HG02885 (cell line): ENCODE data around the gene ATG10.
"Not testable (repeated sequence)": the region's sequence is repeated elsewhere in the genome, so short reads cannot be mapped to it uniquely, and the experiment has no call there.

Source experiments
- ATAC-seq: cut with Tn5 transposase; IDR thresholded peaks from one replicate; pipeline ENCODE4 v1.9.1; 2021; ENCODE audit warnings: mild to moderate bottlenecking; ENCODE audit not compliant: unreplicated experiment, poor library complexity

Gene ATG10

DNA sequence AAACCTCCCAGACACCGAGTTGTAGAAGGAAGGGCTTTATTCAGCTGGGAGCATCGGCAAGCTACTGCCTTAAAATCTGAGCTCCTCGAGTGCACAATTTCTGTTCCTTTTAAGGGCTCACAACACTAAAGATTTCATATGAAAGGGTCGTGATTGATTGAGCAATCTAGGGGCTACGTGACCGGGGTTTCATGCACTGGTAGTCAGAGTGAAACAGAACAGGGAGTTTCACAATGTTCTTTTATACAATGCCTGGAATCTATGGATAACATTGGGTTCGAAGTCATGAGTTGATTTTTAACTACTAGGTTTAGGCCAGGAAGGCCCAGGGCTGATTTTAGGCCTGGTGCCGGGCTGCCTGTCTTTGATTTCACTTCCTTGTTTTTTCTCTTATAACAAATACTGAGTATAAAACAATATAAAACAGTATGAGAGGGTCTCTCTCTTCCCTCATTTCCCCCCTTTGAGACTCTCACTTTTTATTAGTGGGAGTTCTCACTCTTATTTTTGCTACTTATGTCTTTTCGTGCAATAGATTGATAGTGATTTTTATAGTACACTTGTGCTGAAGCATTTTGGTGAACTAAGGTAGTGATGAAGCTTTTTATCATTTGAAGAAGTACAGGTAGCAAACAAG lies 295.6 kb downstream of the ATG10 start:
- ATAC-seq: not testable (repeated sequence)

DNA sequence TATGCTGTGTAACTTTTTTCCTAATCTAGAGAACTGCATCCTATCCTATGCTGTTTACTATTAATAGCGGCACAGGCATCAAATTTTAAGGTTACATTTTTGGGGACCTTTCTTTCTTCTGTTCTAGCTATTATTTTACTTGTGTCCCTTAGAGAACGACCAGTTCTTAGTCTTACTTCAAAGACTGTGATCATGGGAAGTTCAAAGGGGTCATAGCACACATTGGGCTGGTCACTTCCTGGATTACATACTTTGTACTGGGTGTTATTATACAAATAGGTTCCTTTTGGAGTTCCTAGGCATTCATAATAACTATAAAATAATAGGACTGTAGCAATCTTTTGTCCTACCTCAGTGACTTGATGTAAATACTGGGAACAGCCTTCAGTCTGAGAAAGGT lies 297.5 kb downstream of the ATG10 start:
- ATAC-seq: not testable (repeated sequence)

DNA sequence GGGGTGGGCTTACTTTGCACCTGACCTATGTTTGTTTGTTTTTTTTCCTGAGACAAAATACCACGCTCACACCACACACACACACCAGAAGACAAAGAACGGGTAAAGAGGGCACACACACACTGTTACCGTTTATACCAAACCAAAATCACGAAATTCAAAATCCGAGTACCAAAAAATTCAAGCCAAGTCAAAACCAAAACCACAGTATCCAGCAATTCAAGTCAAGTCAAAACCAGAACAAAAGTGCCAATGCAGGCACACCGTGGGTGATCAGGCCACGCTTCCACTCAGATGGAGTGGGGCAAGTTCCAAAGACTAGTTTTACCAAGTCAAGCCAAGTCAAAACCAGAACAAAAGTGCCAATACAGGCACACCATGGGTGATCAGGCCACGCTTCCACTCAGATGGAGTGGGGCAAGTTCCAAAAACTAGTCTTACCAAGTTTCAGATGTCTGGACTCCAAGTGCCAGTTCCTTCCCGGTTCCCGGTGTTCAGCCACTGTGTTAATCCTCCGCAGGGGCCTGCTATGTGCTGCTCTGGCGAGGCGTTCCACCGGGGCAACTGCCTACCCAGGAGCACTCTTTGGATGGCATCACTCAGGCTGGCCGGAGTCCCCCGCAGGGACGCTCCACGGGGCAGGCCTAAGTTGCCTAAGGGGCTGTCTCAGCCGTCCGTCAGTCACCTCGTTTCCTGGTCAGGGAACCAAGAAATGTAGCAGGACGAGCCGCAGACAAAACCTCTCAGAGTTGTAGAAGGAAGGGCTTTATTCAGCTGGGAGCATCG lies 300.9 kb downstream of the ATG10 start:
- ATAC-seq: not testable (repeated sequence)

DNA sequence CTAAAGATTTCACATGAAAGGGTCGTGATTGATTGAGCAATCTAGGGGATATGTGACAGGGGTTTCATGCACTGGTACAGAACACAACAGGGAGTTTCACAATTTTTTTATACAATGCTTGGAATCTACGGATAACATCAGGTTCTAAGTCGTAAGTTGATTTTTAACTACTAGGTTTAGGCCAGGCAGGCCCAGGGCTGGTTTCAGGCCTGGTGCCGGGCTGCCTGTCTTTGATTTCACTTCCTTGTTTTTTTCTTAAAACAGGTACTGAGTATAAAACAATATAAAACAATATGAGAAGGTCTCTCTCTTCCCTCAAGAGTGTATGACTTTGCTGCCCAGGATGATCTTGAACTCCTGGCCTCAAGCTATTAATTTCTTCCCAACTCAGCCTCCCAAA lies 301.6 kb downstream of the ATG10 start:
- ATAC-seq: not testable (repeated sequence)

DNA sequence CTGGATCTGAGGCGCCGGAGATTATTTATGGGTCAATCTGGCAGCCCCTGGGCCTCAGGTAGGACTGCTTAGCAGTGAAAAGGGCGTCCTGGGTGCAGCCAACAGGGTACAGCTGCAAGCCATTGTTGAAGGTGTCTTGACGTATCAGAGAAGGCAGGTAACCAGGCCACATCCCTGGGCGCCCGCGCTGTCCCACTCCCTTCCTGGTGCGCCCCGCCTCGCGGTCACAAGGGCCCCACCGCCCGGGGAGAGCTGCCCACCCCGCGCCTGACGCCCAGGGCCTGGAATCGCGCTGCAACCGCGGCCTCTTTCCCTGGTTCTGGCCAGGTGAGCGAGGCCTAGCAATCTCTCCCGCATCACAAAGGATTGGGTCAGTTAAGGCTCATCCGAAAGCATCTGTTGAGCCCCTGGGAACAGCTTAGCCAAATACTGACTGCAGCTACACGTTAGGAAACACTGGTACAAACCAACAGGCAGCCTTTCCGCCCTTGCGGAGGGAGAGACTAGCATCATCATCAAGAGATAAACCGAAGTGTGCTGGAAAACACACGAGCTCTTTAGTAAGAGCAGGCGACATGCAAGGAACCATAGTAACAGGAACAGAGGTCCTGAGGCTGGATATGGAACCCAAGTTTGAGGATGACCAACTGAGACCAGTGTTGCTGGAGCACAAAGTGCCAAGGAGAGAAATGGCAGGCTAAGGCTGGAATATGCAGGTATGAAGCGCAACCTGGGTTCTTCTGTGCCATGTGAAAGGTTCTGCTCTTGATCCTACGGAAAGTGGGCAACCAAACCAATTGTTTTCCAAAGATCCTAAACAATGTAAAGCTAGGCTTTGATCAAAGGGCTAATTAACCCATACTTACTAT lies 302.8 kb downstream of the ATG10 start:
- no peak for ATAC-seq

DNA sequence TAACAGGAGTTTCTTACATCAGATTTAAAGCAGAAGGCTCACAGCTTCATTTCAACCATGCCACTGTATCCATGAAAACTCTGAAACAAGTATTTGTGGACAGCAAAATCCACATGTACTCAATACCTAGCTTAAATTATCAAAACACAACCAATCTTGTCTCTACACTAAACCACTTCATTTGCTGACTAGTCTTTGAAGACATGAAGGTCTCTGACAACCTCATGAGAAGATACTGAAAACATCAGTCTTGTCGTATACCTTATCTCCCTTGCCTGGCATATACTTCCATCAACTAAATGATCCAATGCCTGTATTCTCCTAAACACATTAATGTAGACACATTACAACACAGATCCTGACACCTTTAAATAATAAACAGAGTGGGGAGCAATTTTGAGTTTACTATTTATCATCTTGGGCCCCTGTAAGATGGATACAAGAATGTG lies 303.4 kb downstream of the ATG10 start:
- no peak for ATAC-seq

DNA sequence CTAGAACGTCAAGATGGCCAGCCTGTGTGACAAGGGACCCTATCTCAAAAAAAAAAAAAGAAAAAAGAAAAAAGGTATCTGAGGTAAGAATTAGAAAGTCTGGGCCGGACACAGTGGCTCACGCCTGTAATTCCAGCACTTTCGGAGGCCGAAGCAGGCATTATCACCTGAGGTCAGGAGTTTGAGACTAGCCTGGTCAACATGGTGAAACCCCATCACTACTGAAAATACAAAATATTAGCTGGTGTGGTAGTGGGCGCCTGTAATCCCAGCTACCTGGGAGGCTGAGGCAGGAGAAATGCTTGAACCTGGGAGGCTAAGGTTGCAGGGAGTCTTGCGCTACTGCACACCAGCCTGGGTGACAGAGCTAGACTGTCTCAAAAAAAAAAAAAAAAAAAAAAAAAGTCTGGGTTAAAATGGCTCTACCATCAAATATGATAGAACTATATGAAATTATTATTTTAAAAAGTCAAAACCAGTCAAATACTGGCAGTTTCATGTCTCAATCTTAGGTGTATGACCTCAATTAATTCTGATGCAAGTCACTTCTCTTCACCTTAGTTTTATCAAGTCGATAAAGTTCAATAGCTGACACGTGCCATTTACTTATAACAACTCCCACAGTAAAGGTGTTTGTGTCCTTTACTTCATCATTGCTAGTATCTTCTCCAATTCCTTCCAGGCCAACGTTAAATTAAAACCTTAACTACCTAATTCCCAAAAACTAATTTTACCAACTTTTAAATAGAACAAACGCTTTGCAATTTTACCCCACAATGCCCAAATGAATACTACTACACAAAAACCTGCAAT lies 305.2 kb downstream of the ATG10 start:
- no peak for ATAC-seq

DNA sequence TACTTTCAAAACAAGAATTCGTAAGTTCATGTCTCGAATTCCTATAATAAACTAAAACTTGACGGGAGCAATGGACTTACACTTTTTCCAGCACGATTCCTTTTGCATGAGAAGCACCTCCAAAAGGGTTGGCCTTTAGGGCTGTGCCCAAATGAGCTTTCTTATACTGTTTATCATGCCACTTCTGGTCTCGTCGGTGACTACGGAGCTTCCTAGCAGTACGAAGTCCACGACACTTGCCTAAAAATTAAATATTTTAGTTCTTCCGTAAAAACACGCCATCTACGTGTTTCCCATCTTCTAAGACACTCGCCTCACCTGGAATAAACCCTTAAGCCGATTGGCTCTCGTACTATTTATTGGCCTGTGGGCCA lies 305.8 kb downstream of the ATG10 start:
- no peak for ATAC-seq

DNA sequence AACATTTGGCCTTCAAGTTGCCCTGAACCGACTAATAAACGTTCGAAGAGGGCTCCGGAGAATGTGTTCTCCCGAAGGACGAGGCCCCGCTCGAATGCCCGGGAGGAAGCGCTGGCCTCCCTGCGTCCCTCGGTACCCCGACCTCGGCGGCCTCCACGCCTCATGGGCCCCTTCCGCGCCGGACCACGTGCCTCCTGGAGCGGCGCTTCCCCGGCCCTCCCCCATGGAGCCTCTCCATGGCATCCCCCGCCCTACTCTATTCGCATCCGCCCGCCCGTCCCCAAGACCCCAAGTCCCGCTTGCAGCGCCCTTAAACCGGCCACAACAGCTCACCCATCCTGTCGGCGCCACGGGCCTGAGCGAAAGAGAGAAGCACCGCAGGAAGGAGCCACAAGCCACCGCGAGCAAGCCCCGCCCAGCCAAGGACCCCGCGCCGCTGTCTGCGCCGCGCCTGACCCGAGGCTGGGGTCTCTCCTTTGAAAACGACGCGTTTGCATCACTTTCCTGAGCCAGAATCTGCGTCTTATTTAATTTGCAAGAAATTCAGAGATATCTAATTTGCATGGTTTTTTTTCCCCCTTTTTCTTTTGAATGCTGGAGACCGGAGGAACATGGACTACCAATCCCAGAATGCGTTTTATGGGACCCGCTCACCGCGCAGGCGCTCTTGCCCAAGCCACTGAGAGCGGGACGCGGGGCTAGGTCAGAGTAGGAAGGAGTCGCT lies 306.3 kb downstream of the ATG10 start, which contains the start of gene RPS23:
RPS23 (minus strand) TSS at position 368 of the 724 bp plus-strand sequence; CDS start at position 337, 31 bp downstream.
- ATAC-seq: peak; percentile 92

DNA sequence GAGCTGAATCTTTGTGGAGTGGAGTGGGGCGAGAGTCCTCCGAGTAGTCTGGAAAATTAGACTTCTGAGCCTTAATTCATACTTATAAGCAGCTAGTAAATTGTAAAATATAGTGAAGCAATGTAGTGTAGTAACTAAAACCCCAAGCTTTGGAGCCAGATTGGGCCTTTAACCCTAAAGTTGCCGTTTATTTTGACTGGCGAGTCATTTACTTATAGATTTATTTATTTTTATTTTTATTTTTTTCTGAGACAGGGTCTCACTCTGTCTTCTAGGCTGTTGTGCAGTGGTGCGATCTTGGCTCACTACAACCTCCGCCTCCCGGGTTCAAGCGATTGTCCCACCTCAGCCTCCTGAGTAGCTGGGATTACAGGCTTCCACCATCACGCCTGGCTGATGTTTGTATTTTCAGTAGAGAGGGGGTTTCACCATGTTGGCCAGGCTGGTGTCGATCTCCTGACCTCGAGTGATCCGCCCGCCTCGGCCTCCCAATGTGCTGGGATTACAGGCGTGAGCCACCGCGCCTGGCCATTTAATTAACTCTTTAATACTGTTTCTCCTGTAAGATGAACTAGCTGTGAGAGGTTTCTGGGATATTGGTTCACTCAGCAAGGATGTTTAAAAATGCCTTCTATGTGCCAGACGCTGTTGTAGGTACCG lies 307.0 kb downstream of the ATG10 start:
- no peak for ATAC-seq

DNA sequence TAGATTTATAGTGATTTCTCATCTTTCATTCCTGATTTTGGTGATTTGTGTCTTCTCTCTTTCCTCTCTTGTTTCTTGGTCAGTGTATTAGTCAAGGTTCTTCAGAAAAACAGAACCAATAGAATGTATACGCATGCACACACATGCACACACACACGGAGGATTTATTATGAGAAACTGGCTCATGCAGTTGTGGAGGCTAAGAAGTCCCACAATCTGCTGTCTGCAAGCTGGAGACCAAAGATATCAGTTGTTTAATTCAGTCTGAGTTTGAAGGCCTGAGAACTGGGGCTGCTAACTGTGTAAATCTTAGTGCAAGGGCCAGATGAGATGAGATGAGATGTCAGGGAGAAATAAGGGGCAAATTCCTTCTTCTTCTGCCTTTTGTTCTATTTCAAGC lies 312.1 kb downstream of the ATG10 start:
- no peak for ATAC-seq

DNA sequence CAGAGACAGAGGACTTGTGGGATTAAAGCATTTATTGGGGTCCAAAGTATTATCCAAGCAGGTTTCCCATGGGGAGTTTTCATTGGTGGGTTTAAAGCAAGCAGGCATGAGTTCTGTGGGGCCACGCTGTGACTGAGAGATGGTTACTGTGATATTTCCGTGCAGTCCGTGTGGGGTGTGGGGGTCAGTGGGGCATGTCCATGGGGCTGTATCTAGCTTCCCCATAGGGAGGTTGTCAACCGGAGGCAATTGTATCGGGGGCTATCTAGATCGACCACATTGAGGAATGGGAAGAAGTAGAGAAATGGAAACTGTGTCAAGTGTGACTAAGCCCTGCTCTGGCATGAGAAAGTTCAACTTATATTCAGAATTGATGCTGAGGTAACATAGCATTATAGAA lies 313.4 kb downstream of the ATG10 start:
- ATAC-seq: no peak

DNA sequence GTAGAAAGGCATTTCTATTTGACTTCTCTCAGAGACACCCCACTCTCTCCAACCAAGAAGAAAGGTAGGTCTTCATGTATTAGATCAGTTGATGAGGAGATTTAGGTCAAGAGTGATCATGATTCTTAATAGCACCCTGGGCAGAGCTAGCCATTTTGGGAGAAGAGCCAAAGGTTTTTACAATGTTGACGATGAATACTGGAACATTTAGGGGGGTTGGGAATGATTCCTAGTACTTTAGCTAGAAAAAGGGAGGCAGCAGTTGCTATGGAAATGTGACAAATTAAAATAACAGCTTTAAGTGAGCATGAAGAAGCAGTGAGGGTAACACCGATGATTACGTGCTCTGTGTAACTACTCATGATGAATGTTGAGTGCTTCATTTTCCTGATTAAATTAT lies 315.8 kb downstream of the ATG10 start:
- no peak for ATAC-seq

DNA sequence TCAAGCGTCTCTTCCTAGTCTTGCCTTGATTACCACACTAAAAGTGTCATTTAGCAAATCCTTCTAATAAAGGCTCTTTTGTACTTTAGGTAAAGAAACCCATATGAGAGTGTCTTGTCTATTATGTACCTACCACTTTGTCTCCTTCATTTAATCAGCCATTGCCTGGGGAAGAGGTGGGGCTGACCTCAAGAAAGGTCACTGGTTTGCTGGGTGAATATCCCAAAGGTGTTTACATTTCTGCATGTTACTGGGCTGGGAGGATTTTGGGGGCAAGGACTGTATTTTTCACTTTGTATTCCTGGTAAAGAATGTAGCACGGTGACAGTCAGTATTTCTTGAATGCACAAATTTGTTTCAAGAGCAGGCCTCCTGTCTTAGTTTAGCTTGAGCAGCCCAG lies 318.2 kb downstream of the ATG10 start:
- ATAC-seq: no peak

DNA sequence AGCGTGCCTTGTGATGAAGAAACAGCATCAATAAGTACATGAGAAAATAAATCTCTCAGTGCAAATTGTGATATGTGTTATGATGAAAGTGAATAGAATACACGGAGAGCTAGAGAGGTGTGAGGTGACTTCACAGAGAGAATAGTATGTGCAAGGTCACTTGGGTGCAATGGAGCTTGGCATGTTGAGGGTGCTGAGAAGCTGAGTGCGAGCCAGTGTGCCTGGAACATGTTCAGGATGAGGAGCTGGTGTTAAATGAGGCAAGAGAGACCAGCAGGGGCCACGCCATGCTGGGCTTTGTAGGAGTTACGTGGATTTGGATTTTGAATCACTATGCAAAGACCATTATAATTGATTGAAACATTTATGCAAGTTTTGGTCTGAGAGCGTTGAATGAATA lies 319.1 kb downstream of the ATG10 start:
- ATAC-seq: no peak

DNA sequence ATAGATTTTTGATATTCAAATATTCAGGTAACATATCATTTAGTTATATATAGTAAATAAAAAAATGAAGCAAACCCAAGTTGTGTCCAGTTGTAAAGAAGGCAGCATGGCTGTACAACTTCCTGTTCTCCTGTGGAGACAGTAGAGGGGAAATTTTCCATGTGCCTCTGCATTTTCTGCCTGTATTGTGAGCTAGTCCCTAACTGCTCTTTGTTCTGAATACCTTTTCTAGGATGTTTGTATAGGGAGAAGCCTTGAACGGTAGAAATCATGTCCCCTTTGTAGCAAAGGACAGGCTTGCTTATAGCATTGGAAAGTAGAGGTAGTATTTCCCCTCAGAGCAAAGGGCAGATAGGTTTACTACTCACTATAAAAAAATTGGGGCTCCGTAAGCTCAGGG lies 319.6 kb downstream of the ATG10 start:
- ATAC-seq: no peak

DNA sequence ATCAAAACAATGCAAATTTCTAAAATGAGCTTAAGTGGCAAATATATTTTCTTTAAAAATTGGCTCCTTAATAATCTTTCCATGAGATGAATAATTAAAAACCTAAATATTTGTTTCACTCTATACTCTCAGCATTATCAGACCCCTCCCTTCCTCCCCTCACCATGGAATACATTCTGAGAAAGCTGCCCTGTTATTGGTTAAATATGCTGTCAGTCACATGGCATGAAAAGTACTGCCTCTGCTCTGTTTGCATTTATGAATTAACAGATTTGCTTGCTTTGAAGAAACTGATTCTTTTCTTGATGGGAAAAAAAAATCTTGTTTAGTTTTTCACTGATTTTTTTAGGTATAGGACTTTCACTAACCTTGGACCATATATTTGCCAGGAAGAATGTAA lies 323.3 kb downstream of the ATG10 start:
- ATAC-seq: no peak

DNA sequence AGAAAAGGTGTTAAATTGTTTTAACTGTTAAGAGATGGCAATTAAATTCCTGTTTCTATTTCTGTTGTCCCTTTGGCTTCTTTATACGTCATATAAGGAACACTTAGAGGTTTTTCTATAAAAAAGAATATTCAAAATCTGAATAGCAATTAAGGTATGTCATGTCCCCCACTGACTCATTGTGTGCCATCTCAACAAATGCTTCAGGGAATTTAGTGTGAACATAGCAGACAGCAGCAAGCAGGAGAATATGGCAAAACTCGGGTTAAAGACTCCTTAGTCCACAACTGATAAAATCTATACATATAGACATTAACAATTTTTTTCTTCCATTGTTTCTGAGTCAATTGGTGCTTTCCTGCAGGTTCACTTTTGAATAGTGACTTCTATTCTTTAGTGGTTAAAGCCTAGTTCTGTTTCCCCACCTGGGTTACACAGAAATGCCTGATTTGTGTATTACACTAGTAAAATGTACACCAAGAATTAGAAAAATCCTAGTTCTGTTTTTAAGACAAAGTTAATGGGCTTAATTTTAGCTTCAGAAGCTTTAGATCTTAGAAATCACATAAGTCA lies 324.2 kb downstream of the ATG10 start:
- peak; percentile 39 for ATAC-seq

DNA sequence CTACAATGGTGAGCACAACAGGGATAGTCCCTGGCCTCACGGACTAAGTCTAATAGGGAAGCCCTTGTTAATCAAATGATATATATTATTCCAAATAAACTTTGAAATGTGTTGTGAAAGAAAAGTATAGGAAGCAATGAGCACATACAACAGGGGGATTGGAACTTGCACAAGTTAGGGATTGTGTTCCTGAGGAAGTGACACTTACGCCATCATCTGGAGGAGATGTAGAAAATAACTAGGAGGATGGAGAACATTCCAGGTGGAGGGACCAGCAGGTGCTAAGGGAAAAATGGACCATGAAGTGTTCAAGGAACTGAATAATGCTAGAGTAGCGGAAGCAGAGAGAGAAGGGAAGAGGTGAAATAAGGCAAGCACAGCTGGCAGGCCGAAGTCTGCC lies 325.1 kb downstream of the ATG10 start:
- no peak for ATAC-seq
